ENCODE results near the gene PLEKHS1. TPM values are rescaled to one million over a fixed set of nuclear protein-coding genes. Genes with fewer than 3 reads are reported as not detected.

The PLEKHS1 gene
- total and polyA plus RNA-seq, 4 donors: under 0.01 TPM; not detected in 3

- no peaks in the 10 kb centered on the region for H3K4me1 ChIP-seq (ENCODE audit: control insufficient read depth in 4 of 4, insufficient read depth in 4 of 4, low read length in 3 of 4)
- no peaks in the 10 kb centered on the region for H3K36me3 ChIP-seq (ENCODE audit: control insufficient read depth in 4 of 4, insufficient read depth in 3 of 4, low read depth in 1 of 4, low read length in 3 of 4)
- no peaks in the 10 kb centered on the region for H3K27me3 ChIP-seq (ENCODE audit: control insufficient read depth in 4 of 4, insufficient read depth in 4 of 4, low read length in 3 of 4)
- H3K4me3 ChIP-seq (ENCODE audit: low read depth in 1 of 3, low read length in 3 of 3): no peak overlapping the region
- H3K9me3 ChIP-seq (ENCODE audit: control insufficient read depth in 4 of 4, low read length in 3 of 4): no peaks in the 10 kb centered on the region
- DNase-seq (ENCODE audit: low spot score): no peak
- 61% methylated on average over 3 of the region's 3 CpGs for WGBS
- TF ChIP-seq FOXA2 (IDR thresholded peaks at IDR 0.05) (no peak), YY1 (IDR thresholded peaks at IDR 0.05) (no peak), RAD21 (IDR thresholded peaks at IDR 0.05) (peak; percentile 66 to 77), CTCF (IDR thresholded peaks at IDR 0.05; ENCODE audit: low read depth, low read length, missing input control) (peak; percentile 32), ZBTB33 (IDR thresholded peaks at IDR 0.05) (no peak)
- H3K9ac ChIP-seq (ENCODE audit: low read depth in 1 of 2, low read length in 2 of 2): no peak overlapping the region
- no peak overlapping the region for H3K27ac ChIP-seq (ENCODE audit: low read depth in 1 of 2, low read length in 2 of 2)
Observed at GRCh38 chr10:113780681-113781250, 29.3 kb downstream of the PLEKHS1 start.

DNA sequence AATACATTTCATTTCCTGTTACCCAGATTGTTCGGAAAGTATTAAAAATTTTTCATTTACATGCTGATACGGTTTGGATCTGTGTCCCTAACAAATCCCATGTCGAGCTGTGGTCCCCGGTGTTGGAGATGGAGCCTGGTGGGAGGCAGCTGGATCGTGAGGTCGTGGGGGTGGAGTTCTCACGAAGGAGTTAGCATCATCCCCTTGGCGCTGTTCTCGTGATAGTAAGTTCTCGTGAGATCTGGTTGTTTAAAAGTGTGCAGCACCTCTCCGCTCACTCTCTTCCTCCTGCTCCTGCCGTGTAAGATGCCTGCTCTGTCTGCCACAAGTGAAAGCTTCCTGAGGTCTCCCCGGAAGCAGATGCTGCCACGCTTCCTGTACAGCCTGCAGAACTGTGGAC is 30.9 kb downstream of the PLEKHS1 start:
- no peak overlapping the region for H3K27ac ChIP-seq (ENCODE audit: low read depth in 1 of 2, low read length in 2 of 2)
- no peaks in the 10 kb centered on the region for H3K27me3 ChIP-seq (ENCODE audit: control insufficient read depth in 4 of 4, insufficient read depth in 4 of 4, low read length in 3 of 4)
- DNase-seq (ENCODE audit: low spot score): no peak
- H3K4me1 ChIP-seq (ENCODE audit: control insufficient read depth in 4 of 4, insufficient read depth in 4 of 4, low read length in 3 of 4): no peaks in the 10 kb centered on the region
- H3K36me3 ChIP-seq (ENCODE audit: control insufficient read depth in 4 of 4, insufficient read depth in 3 of 4, low read depth in 1 of 4, low read length in 3 of 4): no peaks in the 10 kb centered on the region
- H3K4me3 ChIP-seq (ENCODE audit: low read depth in 1 of 3, low read length in 3 of 3): no peak overlapping the region
- no peak for TF ChIP-seq ATF3 (IDR thresholded peaks at IDR 0.05)
- TF ChIP-seq TAF1 (conservative IDR thresholded peaks at IDR 0.05): no peak
- TF ChIP-seq HNF4G (IDR thresholded peaks at IDR 0.05): no peak
- TF ChIP-seq EGR1 (IDR thresholded peaks at IDR 0.05; ENCODE audit: low read depth in 2 of 2): no peak
- TF ChIP-seq JUND (IDR thresholded peaks at IDR 0.05): no peak
- TF ChIP-seq FOXA1 (IDR thresholded peaks at IDR 0.05): no peak
- TF ChIP-seq, protein P1, sequence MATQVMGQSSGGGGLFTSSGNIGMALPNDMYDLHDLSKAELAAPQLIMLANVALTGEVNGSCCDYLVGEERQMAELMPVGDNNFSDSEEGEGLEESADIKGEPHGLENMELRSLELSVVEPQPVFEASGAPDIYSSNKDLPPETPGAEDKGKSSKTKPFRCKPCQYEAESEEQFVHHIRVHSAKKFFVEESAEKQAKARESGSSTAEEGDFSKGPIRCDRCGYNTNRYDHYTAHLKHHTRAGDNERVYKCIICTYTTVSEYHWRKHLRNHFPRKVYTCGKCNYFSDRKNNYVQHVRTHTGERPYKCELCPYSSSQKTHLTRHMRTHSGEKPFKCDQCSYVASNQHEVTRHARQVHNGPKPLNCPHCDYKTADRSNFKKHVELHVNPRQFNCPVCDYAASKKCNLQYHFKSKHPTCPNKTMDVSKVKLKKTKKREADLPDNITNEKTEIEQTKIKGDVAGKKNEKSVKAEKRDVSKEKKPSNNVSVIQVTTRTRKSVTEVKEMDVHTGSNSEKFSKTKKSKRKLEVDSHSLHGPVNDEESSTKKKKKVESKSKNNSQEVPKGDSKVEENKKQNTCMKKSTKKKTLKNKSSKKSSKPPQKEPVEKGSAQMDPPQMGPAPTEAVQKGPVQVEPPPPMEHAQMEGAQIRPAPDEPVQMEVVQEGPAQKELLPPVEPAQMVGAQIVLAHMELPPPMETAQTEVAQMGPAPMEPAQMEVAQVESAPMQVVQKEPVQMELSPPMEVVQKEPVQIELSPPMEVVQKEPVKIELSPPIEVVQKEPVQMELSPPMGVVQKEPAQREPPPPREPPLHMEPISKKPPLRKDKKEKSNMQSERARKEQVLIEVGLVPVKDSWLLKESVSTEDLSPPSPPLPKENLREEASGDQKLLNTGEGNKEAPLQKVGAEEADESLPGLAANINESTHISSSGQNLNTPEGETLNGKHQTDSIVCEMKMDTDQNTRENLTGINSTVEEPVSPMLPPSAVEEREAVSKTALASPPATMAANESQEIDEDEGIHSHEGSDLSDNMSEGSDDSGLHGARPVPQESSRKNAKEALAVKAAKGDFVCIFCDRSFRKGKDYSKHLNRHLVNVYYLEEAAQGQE (IDR thresholded peaks at IDR 0.05): no peak
- TF ChIP-seq SP1 (IDR thresholded peaks at IDR 0.05): no peak
- no peak for TF ChIP-seq NR2F2 (IDR thresholded peaks at IDR 0.05)
- TF ChIP-seq CTCF (IDR thresholded peaks at IDR 0.05; ENCODE audit: low read depth, low read length, missing input control): no peak
- TF ChIP-seq HNF4A (conservative IDR thresholded peaks at IDR 0.05): no peak
- no peak for TF ChIP-seq GABPA (IDR thresholded peaks at IDR 0.05 in 1 of 2, conservative IDR thresholded peaks at IDR 0.05 in 1 of 2)
- no peak for TF ChIP-seq FOXA2 (IDR thresholded peaks at IDR 0.05)
- TF ChIP-seq ZBTB33 (IDR thresholded peaks at IDR 0.05): no peak
- TF ChIP-seq RXRA (IDR thresholded peaks at IDR 0.05): no peak
- no peak overlapping the region for H3K9ac ChIP-seq (ENCODE audit: low read depth in 1 of 2, low read length in 2 of 2)
- no peaks in the 10 kb centered on the region for H3K9me3 ChIP-seq (ENCODE audit: control insufficient read depth in 4 of 4, low read length in 3 of 4)
- WGBS: 82% methylated on average over 14 of the region's 14 CpGs

Data from liver (tissue), 9 donors.